Transverse colon (tissue), 4 donors: Measurements from ENCODE around the gene SS18. TPM values are rescaled to one million over a fixed set of nuclear protein-coding genes. Genes with fewer than 3 reads are reported as not detected.

Source experiments
- DNase-seq: peaks from one replicate; pipeline ENCODE4 v3.0.0-alpha.2; 2019
- H3K27ac ChIP-seq, 4 donors: fragments of 200-600 bp; sonication (generic); 2 replicates each; pipeline ENCODE4 v1.5.1; 2016 to 2018; ENCODE audit warnings: inconsistent platforms in 4 of 4
- H3K27me3 ChIP-seq: fragments of 200-600 bp; sonication (generic); 2 replicates; pipeline ENCODE4 v1.5.1; 2017; ENCODE audit warnings: inconsistent platforms
- H3K36me3 ChIP-seq, 4 donors: fragments of 200-600 bp; sonication (generic); 2 replicates each; pipeline ENCODE4 v1.5.1; 2017 to 2019; ENCODE audit warnings: inconsistent platforms in 4 of 4
- H3K4me1 ChIP-seq, 4 donors: fragments of 200-600 bp; sonication (generic); 2 replicates each; pipeline ENCODE4 v1.5.1; 2017 to 2020; ENCODE audit warnings: inconsistent platforms in 4 of 4
- H3K4me3 ChIP-seq, 4 donors: fragments of 200-600 bp; sonication (generic); 1 replicate in 1 of 4; 2 replicates in 3 of 4; pipeline versions ENCODE4 v1.5.1 to v1.6.1; 2017 to 2019; ENCODE audit warnings: inconsistent platforms in 4 of 4
- H3K9me3 ChIP-seq, 2 donors: fragments of 200-600 bp; sonication (generic); 2 replicates each; pipeline ENCODE4 v1.5.1; 2017 to 2019; ENCODE audit warnings: inconsistent platforms in 2 of 2
- CTCF ChIP-seq, 5 experiments: fragments of 200-600 bp in 3 of 5; fragments of 450-650 bp in 2 of 5; sonication (generic) in 3 of 5; IDR thresholded peaks; 1 replicate in 2 of 5; 2 replicates in 3 of 5; pipeline ENCODE4 v1.5.1; 2016 to 2017; ENCODE audit warnings: antibody characterized with exemption in 5 of 5, inconsistent platforms in 3 of 5, mild to moderate bottlenecking in 2 of 5, moderate library complexity in 1 of 5
- EP300 ChIP-seq: sonication (generic); formaldehyde crosslinking; IDR thresholded peaks from one replicate; pipeline ENCODE4 v1.6.1; 2017; ENCODE audit warnings: antibody characterized with exemption, low read depth
- POLR2A ChIP-seq: fragments of 450-650 bp; IDR thresholded peaks from one replicate; pipeline ENCODE4 v1.6.1; 2016; ENCODE audit warnings: antibody characterized with exemption, mild to moderate bottlenecking, moderate library complexity
- POLR2AphosphoS5 ChIP-seq, 3 donors: sonication (generic); formaldehyde crosslinking; IDR thresholded peaks; one replicate each; pipeline ENCODE4 v1.6.1; 2016; ENCODE audit warnings: antibody characterized with exemption in 3 of 3
- WGBS, 2 donors: methylation state at CpG; one replicate each; pipeline ENCODE4 v1.1.5; 2018; ENCODE audit warnings: low coverage in 1 of 2; 5-methylcytosine and 5-hydroxymethylcytosine counted together
- in situ Hi-C, 4 donors: fragments of 200-750 bp; cut with MboI; loops; one replicate each; pipeline versions ENCODE4 v1.15.0 to v1.15.1; 2017; ENCODE audit warnings: low sequenced_read_pairs in 3 of 4, low pct_ligation_motif_present in 1 of 4, low pct_unique_long_range_greater_than_20kb in 1 of 4
- intact Hi-C: fragments of 100-400 bp; cut with DNase I; formaldehyde crosslinking; loops from one replicate; pipeline ENCODE4 v1.15.1; 2023; ENCODE audit warnings: low total_unique reads
- total RNA-seq, 4 donors: library from RNA; depleted of rRNA; stranded (reverse); fragments of >200 nt; gene quantifications; one replicate each; pipeline ENCODE4 v1.1.0, GENCODE V29; 2016

SS18 gene
- total RNA-seq, 4 donors from 2014 or later: 46.8 to 209 (median 138) TPM

- 78 to 82% methylated on average over 3 of the region's 3 CpGs for WGBS, 2 donors
- Histone ChIP-seq H3K9me3 (no peaks in the 10 kb centered on the region), H3K4me1 (peaks cover under 1 to 9% (median 4%) of the 10 kb centered on the region in 4 donors), H3K4me3 (no peak overlapping the region), H3K36me3 (peaks cover 0 to 14% (median 6%) of the 10 kb centered on the region in 4 donors), H3K27me3 (no peaks in the 10 kb centered on the region), H3K27ac (no peak overlapping the region)
- no peak for DNase-seq
- intact Hi-C loops: no loop called here
- TF ChIP-seq POLR2AphosphoS5 (IDR thresholded peaks at IDR 0.05): no peak
- no peak for TF ChIP-seq CTCF (IDR thresholded peaks at IDR 0.05)
- no peak for TF ChIP-seq POLR2A
- TF ChIP-seq EP300: no peak
- in situ Hi-C loops: no loop called here
These were observed 7.3 kb downstream of the SS18 start for GRCh38 chr18:26083099-26083498.

- Histone ChIP-seq H3K9me3 (no peaks in the 10 kb centered on the region), H3K27me3 (no peaks in the 10 kb centered on the region), H3K4me3 (no peak overlapping the region), H3K27ac (no peak overlapping the region), H3K4me1 (peaks cover 0 to 3% (median under 1%) of the 10 kb centered on the region in 4 donors), H3K36me3 (peaks cover 0 to 14% (median 6%) of the 10 kb centered on the region in 4 donors)
- intact Hi-C loops: no loop called here
- TF ChIP-seq EP300 (no peak), POLR2AphosphoS5 (IDR thresholded peaks at IDR 0.05) (no peak), CTCF (IDR thresholded peaks at IDR 0.05) (no peak), POLR2A (no peak)
- WGBS, 2 donors: 89 to 93% methylated on average over 3 of the region's 3 CpGs
- DNase-seq: no peak
- in situ Hi-C loops: no loop called here
These were observed 7.9 kb downstream of the SS18 start for GRCh38 chr18:26082475-26082874.

GRCh38 chr18:26074246-26074645, 16.2 kb downstream of the SS18 start:
- no peak for TF ChIP-seq POLR2A
- TF ChIP-seq CTCF (IDR thresholded peaks at IDR 0.05): no peak
- TF ChIP-seq POLR2AphosphoS5 (IDR thresholded peaks at IDR 0.05): no peak
- no peak for TF ChIP-seq EP300
- WGBS, 2 donors: 63 to 95% methylated on average over 2 of the region's 2 CpGs
- peaks cover 7 to 8% of the 10 kb centered on the region in 2 donors for H3K9me3 ChIP-seq
- no peak overlapping the region for H3K4me3 ChIP-seq
- peaks cover 0 to 49% (median 9%) of the 10 kb centered on the region in 4 donors for H3K36me3 ChIP-seq
- in situ Hi-C loops (no loop called here), intact Hi-C loops (no loop called here)
- H3K4me1 ChIP-seq: no peaks in the 10 kb centered on the region
- H3K27ac ChIP-seq: no peak overlapping the region
- DNase-seq: no peak
- no peaks in the 10 kb centered on the region for H3K27me3 ChIP-seq

GRCh38 chr18:26073758-26074157, 16.7 kb downstream of the SS18 start:
- Histone ChIP-seq H3K9me3 (peaks cover 7 to 8% of the 10 kb centered on the region in 2 donors), H3K27me3 (no peaks in the 10 kb centered on the region), H3K36me3 (peaks cover 0 to 52% (median 9%) of the 10 kb centered on the region in 4 donors), H3K4me1 (no peaks in the 10 kb centered on the region), H3K4me3 (no peak overlapping the region), H3K27ac (no peak overlapping the region)
- in situ Hi-C loops (no loop called here), intact Hi-C loops (no loop called here)
- no peak for TF ChIP-seq POLR2AphosphoS5 (IDR thresholded peaks at IDR 0.05)
- TF ChIP-seq POLR2A: no peak
- no peak for TF ChIP-seq CTCF (IDR thresholded peaks at IDR 0.05)
- no peak for TF ChIP-seq EP300
- no peak for DNase-seq
- 72 to 85% methylated on average over 2 of the region's 2 CpGs for WGBS, 2 donors
